Measurements from ENCODE around the gene CNGB1. TPM values are rescaled to one million over a fixed set of nuclear protein-coding genes. Genes with fewer than 3 reads are reported as not detected.

CNGB1 gene
- total and polyA plus RNA-seq, 4 donors: 2.1 to 6.5 (median 4.3) TPM

GRCh38 chr16:57939872-57940224 is 31.1 kb downstream of the CNGB1 start:
- Histone ChIP-seq H3K9me3 (ENCODE audit: control insufficient read depth, insufficient read depth, low read length) (no peaks in the 10 kb centered on the region), H3K4me1 (ENCODE audit: control insufficient read depth, insufficient read depth, low read length) (peaks cover 32% of the 10 kb centered on the region), H3K27ac (ENCODE audit: low read depth, low read length) (no peak overlapping the region), H3K36me3 (ENCODE audit: control insufficient read depth, insufficient read depth, low read length) (no peaks in the 10 kb centered on the region), H3K4me3 (ENCODE audit: low read depth, low read length) (no peak overlapping the region), H3K27me3 (ENCODE audit: control insufficient read depth, insufficient read depth, low read length) (no peaks in the 10 kb centered on the region)
- WGBS (ENCODE audit: insufficient coverage): 88% methylated on average over 10 of the region's 10 CpGs
- DNase-seq (ENCODE audit: low read depth in 4 of 6, low spot score in 6 of 6): no peak

GRCh38 chr16:57938936-57939871 is 31.7 kb downstream of the CNGB1 start:
- WGBS (ENCODE audit: insufficient coverage): 67% methylated on average over 12 of the region's 13 CpGs
- Histone ChIP-seq H3K27ac (ENCODE audit: low read depth, low read length) (no peak overlapping the region), H3K9me3 (ENCODE audit: control insufficient read depth, insufficient read depth, low read length) (no peaks in the 10 kb centered on the region), H3K27me3 (ENCODE audit: control insufficient read depth, insufficient read depth, low read length) (no peaks in the 10 kb centered on the region), H3K4me3 (ENCODE audit: low read depth, low read length) (no peak overlapping the region), H3K36me3 (ENCODE audit: control insufficient read depth, insufficient read depth, low read length) (no peaks in the 10 kb centered on the region), H3K4me1 (ENCODE audit: control insufficient read depth, insufficient read depth, low read length) (peaks cover 32% of the 10 kb centered on the region)
- peak in 5 of 6 donors; percentile 12 to 95 (median 52) for DNase-seq (ENCODE audit: low read depth in 4 of 6, low spot score in 6 of 6)

GRCh38 chr16:57938484-57938883 is 32.4 kb downstream of the CNGB1 start:
- H3K4me3 ChIP-seq (ENCODE audit: low read depth, low read length): no peak overlapping the region
- 96% methylated on average over 6 of the region's 6 CpGs for WGBS (ENCODE audit: insufficient coverage)
- H3K27me3 ChIP-seq (ENCODE audit: control insufficient read depth, insufficient read depth, low read length): no peaks in the 10 kb centered on the region
- H3K4me1 ChIP-seq (ENCODE audit: control insufficient read depth, insufficient read depth, low read length): peaks cover 32% of the 10 kb centered on the region
- H3K9me3 ChIP-seq (ENCODE audit: control insufficient read depth, insufficient read depth, low read length): no peaks in the 10 kb centered on the region
- no peaks in the 10 kb centered on the region for H3K36me3 ChIP-seq (ENCODE audit: control insufficient read depth, insufficient read depth, low read length)
- no peak for DNase-seq (ENCODE audit: low read depth in 4 of 6, low spot score in 6 of 6)
- H3K27ac ChIP-seq (ENCODE audit: low read depth, low read length): no peak overlapping the region

GRCh38 chr16:57937861-57938260 is 33.1 kb downstream of the CNGB1 start:
- H3K27ac ChIP-seq (ENCODE audit: low read depth, low read length): no peak overlapping the region
- peaks cover 32% of the 10 kb centered on the region for H3K4me1 ChIP-seq (ENCODE audit: control insufficient read depth, insufficient read depth, low read length)
- no peaks in the 10 kb centered on the region for H3K36me3 ChIP-seq (ENCODE audit: control insufficient read depth, insufficient read depth, low read length)
- no peak for DNase-seq (ENCODE audit: low read depth in 4 of 6, low spot score in 6 of 6)
- H3K4me3 ChIP-seq (ENCODE audit: low read depth, low read length): no peak overlapping the region
- H3K9me3 ChIP-seq (ENCODE audit: control insufficient read depth, insufficient read depth, low read length): no peaks in the 10 kb centered on the region
- no peaks in the 10 kb centered on the region for H3K27me3 ChIP-seq (ENCODE audit: control insufficient read depth, insufficient read depth, low read length)
- WGBS (ENCODE audit: insufficient coverage): 72% methylated on average over 4 of the region's 4 CpGs

- no peaks in the 10 kb centered on the region for H3K36me3 ChIP-seq (ENCODE audit: control insufficient read depth, insufficient read depth, low read length)
- no peak overlapping the region for H3K4me3 ChIP-seq (ENCODE audit: low read depth, low read length)
- 67% methylated on average over 1 of the region's 4 CpGs for WGBS (ENCODE audit: insufficient coverage)
- no peak overlapping the region for H3K27ac ChIP-seq (ENCODE audit: low read depth, low read length)
- no peaks in the 10 kb centered on the region for H3K9me3 ChIP-seq (ENCODE audit: control insufficient read depth, insufficient read depth, low read length)
- DNase-seq (ENCODE audit: low read depth in 4 of 6, low spot score in 6 of 6): no peak
- H3K27me3 ChIP-seq (ENCODE audit: control insufficient read depth, insufficient read depth, low read length): no peaks in the 10 kb centered on the region
- peaks cover 26% of the 10 kb centered on the region for H3K4me1 ChIP-seq (ENCODE audit: control insufficient read depth, insufficient read depth, low read length)
Measured at GRCh38 chr16:57935904-57936303, 35.0 kb downstream of the CNGB1 start.

- DNase-seq (ENCODE audit: low read depth in 4 of 6, low spot score in 6 of 6): no peak
- H3K4me1 ChIP-seq (ENCODE audit: control insufficient read depth, insufficient read depth, low read length): no peaks in the 10 kb centered on the region
- no peaks in the 10 kb centered on the region for H3K27me3 ChIP-seq (ENCODE audit: control insufficient read depth, insufficient read depth, low read length)
- H3K27ac ChIP-seq (ENCODE audit: low read depth, low read length): no peak overlapping the region
- WGBS (ENCODE audit: insufficient coverage): no CpG with 5 or more reads among the region's 2 CpGs
- H3K4me3 ChIP-seq (ENCODE audit: low read depth, low read length): no peak overlapping the region
- H3K9me3 ChIP-seq (ENCODE audit: control insufficient read depth, insufficient read depth, low read length): no peaks in the 10 kb centered on the region
- no peaks in the 10 kb centered on the region for H3K36me3 ChIP-seq (ENCODE audit: control insufficient read depth, insufficient read depth, low read length)
Measured at GRCh38 chr16:57930533-57930932, 40.4 kb downstream of the CNGB1 start.

GRCh38 chr16:57929250-57929649 is 41.7 kb downstream of the CNGB1 start:
- no peaks in the 10 kb centered on the region for H3K4me1 ChIP-seq (ENCODE audit: control insufficient read depth, insufficient read depth, low read length)
- WGBS (ENCODE audit: insufficient coverage): no CpG with 5 or more reads among the region's 3 CpGs
- H3K9me3 ChIP-seq (ENCODE audit: control insufficient read depth, insufficient read depth, low read length): no peaks in the 10 kb centered on the region
- H3K27me3 ChIP-seq (ENCODE audit: control insufficient read depth, insufficient read depth, low read length): no peaks in the 10 kb centered on the region
- no peaks in the 10 kb centered on the region for H3K36me3 ChIP-seq (ENCODE audit: control insufficient read depth, insufficient read depth, low read length)
- no peak for DNase-seq (ENCODE audit: low read depth in 4 of 6, low spot score in 6 of 6)
- no peak overlapping the region for H3K4me3 ChIP-seq (ENCODE audit: low read depth, low read length)
- no peak overlapping the region for H3K27ac ChIP-seq (ENCODE audit: low read depth, low read length)

GRCh38 chr16:57926041-57926440 is 44.9 kb downstream of the CNGB1 start:
- H3K4me3 ChIP-seq (ENCODE audit: low read depth, low read length): no peak overlapping the region
- DNase-seq (ENCODE audit: low read depth in 4 of 6, low spot score in 6 of 6): no peak
- H3K27me3 ChIP-seq (ENCODE audit: control insufficient read depth, insufficient read depth, low read length): no peaks in the 10 kb centered on the region
- 44% methylated on average over 1 of the region's 2 CpGs for WGBS (ENCODE audit: insufficient coverage)
- H3K9me3 ChIP-seq (ENCODE audit: control insufficient read depth, insufficient read depth, low read length): no peaks in the 10 kb centered on the region
- H3K4me1 ChIP-seq (ENCODE audit: control insufficient read depth, insufficient read depth, low read length): no peaks in the 10 kb centered on the region
- no peaks in the 10 kb centered on the region for H3K36me3 ChIP-seq (ENCODE audit: control insufficient read depth, insufficient read depth, low read length)
- H3K27ac ChIP-seq (ENCODE audit: low read depth, low read length): no peak overlapping the region

- Histone ChIP-seq H3K27me3 (ENCODE audit: control insufficient read depth, insufficient read depth, low read length) (no peaks in the 10 kb centered on the region), H3K27ac (ENCODE audit: low read depth, low read length) (no peak overlapping the region), H3K4me1 (ENCODE audit: control insufficient read depth, insufficient read depth, low read length) (no peaks in the 10 kb centered on the region), H3K36me3 (ENCODE audit: control insufficient read depth, insufficient read depth, low read length) (no peaks in the 10 kb centered on the region), H3K4me3 (ENCODE audit: low read depth, low read length) (no peak overlapping the region), H3K9me3 (ENCODE audit: control insufficient read depth, insufficient read depth, low read length) (no peaks in the 10 kb centered on the region)
- DNase-seq (ENCODE audit: low read depth in 4 of 6, low spot score in 6 of 6): no peak
- 28% methylated on average over 2 of the region's 3 CpGs for WGBS (ENCODE audit: insufficient coverage)
Measured at GRCh38 chr16:57925310-57925709, 45.6 kb downstream of the CNGB1 start.

- H3K36me3 ChIP-seq (ENCODE audit: control insufficient read depth, insufficient read depth, low read length): no peaks in the 10 kb centered on the region
- H3K4me3 ChIP-seq (ENCODE audit: low read depth, low read length): no peak overlapping the region
- no peaks in the 10 kb centered on the region for H3K4me1 ChIP-seq (ENCODE audit: control insufficient read depth, insufficient read depth, low read length)
- WGBS (ENCODE audit: insufficient coverage): 82% methylated on average over 4 of the region's 6 CpGs
- no peak overlapping the region for H3K27ac ChIP-seq (ENCODE audit: low read depth, low read length)
- no peak for DNase-seq (ENCODE audit: low read depth in 4 of 6, low spot score in 6 of 6)
- H3K27me3 ChIP-seq (ENCODE audit: control insufficient read depth, insufficient read depth, low read length): no peaks in the 10 kb centered on the region
- H3K9me3 ChIP-seq (ENCODE audit: control insufficient read depth, insufficient read depth, low read length): no peaks in the 10 kb centered on the region
Measured at GRCh38 chr16:57924514-57924913, 46.4 kb downstream of the CNGB1 start.
